Naive B cell (primary cell): ENCODE measurements around the gene KAT8. TPM values are rescaled to one million over a fixed set of nuclear protein-coding genes. Genes with fewer than 3 reads are reported as not detected.
"Not testable (repeated sequence)": the region's sequence is repeated elsewhere in the genome, so short reads cannot be mapped to it uniquely, and the experiment has no call there.

Experiments
- ATAC-seq, 2 donors: fragments of 150-1000 bp; cut with Tn5 transposase; 2 replicates each; pipeline ENCODE4 v1.10.0; 2021; ENCODE audit warnings: low read depth in 2 of 2, mild to moderate bottlenecking in 2 of 2, moderate library complexity in 2 of 2
- DNase-seq: peaks from one replicate; pipeline ENCODE4 v3.0.0; 2022
- H3K27ac Mint-ChIP-seq, 6 donors: one replicate each; pipeline ENCODE4 v1.8.0; 2020 to 2022; ENCODE audit warnings: mild to moderate bottlenecking in 6 of 6, mixed read lengths in 6 of 6, moderate library complexity in 5 of 6, inconsistent platforms in 2 of 6
- H3K27me3 Mint-ChIP-seq, 3 donors: one replicate each; pipeline ENCODE4 v1.8.0; 2021 to 2022; ENCODE audit warnings: mixed read lengths in 3 of 3, mild to moderate bottlenecking in 1 of 3
- H3K36me3 Mint-ChIP-seq, 2 donors: one replicate each; pipeline ENCODE4 v1.8.0; 2020 to 2022; ENCODE audit warnings: mixed read lengths in 2 of 2, inconsistent platforms in 1 of 2, mild to moderate bottlenecking in 1 of 2
- H3K4me1 Mint-ChIP-seq, 3 donors: one replicate each; pipeline ENCODE4 v1.8.0; 2020 to 2022; ENCODE audit warnings: mixed read lengths in 3 of 3, inconsistent platforms in 1 of 3, mild to moderate bottlenecking in 1 of 3, moderate library complexity in 1 of 3
- H3K4me3 Mint-ChIP-seq, 8 donors: one replicate each; pipeline ENCODE4 v1.8.0; 2020 to 2022; ENCODE audit warnings: mild to moderate bottlenecking in 8 of 8, mixed read lengths in 8 of 8, moderate library complexity in 8 of 8, inconsistent platforms in 2 of 8
- H3K9me3 Mint-ChIP-seq, 7 donors: one replicate each; pipeline ENCODE4 v1.8.0; 2020 to 2022; ENCODE audit warnings: mixed read lengths in 7 of 7, mild to moderate bottlenecking in 5 of 7, inconsistent platforms in 2 of 7, moderate library complexity in 1 of 7
- polyA plus RNA-seq, 6 donors: library from polyadenylated mRNA; unstranded; fragments of 300-500 nt; fragmentation: Illumina TruSeq; gene quantifications; one replicate each; pipeline ENCODE4 v1.2.3, GENCODE V29; 2021; ENCODE audit warnings: low read depth in 6 of 6

Gene KAT8
- polyA plus RNA-seq, 6 donors from 2014 or later: 39.0 to 68.1 (median 51.6) TPM

DNA sequence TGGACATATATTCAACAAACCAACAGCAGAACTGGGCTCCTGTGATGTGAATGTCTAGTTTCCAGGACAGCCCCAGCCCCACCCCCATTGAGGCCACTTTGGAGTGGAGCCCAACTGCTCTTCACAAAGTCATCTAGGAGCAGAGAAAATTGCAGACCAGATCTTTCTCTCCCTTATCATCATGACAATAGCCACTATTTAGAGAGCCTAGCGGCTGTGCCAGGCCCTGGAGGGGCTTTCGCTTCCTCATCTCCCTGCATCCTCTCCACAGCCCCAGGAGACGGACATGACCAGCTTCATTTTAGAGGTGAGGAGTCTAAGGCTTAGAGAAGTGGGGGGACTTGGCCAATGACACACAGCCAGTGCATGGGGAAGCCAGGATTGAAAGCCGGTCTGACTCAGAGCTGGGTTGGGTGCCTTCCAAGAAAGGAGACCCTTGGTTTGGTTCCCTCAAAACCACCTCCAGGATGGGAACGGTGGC, 16.7 kb downstream of the KAT8 start:
- H3K36me3 Mint-ChIP-seq: no peaks in the 10 kb centered on the region
- DNase-seq (no peak), ATAC-seq (no peak)
- no peaks in the 10 kb centered on the region for H3K27me3 Mint-ChIP-seq
- no peaks in the 10 kb centered on the region for H3K9me3 Mint-ChIP-seq
- peak overlapping the region in 1 of 6 donors; percentile 7 for H3K27ac Mint-ChIP-seq
- H3K4me1 Mint-ChIP-seq: peaks cover 0 to 8% (median 0%) of the 10 kb centered on the region in 3 donors
- no peak overlapping the region for H3K4me3 Mint-ChIP-seq

DNA sequence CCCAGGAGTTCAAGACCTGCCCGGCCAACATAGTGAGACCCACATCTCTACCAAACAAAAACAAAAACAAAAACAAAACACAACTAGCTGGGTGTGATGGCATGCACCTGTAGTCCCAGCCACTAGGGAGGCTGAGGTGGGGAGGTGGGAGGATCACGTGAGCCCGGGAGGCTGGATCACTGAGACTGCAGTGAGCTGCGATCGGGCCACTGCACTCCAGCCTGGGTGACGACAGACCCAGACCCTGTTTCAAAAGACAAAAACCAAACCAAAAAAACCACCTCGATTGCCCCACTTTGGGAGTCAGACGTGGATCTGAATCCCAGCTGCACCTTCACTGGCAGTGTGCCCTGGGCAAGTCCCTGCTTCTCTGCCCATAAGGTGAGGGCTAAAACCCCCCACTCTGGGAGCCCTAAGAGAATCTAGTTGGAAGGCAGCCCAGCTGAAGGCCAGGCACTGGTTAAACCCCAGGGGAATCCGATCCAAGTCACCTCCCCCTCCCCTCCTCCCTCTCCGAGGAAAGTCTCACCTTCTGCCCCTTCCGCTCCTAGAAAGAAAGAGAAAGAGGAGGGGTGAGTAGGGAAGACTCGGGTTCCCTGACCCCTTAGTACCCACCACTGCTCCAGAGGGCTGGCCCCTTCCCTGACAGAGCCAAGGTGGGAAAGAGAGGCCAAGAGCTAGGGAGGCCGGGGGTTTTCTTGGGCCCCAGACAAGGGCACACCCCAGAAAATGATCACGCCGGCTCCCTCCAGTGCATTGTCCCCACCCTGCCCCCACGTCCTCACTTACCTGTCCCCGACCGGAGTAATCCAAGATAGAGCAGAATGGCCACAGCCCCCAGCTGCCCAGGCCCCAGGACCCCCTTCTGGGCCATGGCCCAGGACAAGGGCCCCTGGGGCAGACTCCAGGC, 17.4 kb downstream of the KAT8 start:
- no peaks in the 10 kb centered on the region for H3K9me3 Mint-ChIP-seq
- DNase-seq (no peak), ATAC-seq (no peak)
- no peak overlapping the region for H3K27ac Mint-ChIP-seq
- peaks cover 0 to 8% (median 0%) of the 10 kb centered on the region in 3 donors for H3K4me1 Mint-ChIP-seq
- H3K27me3 Mint-ChIP-seq: no peaks in the 10 kb centered on the region
- H3K36me3 Mint-ChIP-seq: no peaks in the 10 kb centered on the region
- no peak overlapping the region for H3K4me3 Mint-ChIP-seq

DNA sequence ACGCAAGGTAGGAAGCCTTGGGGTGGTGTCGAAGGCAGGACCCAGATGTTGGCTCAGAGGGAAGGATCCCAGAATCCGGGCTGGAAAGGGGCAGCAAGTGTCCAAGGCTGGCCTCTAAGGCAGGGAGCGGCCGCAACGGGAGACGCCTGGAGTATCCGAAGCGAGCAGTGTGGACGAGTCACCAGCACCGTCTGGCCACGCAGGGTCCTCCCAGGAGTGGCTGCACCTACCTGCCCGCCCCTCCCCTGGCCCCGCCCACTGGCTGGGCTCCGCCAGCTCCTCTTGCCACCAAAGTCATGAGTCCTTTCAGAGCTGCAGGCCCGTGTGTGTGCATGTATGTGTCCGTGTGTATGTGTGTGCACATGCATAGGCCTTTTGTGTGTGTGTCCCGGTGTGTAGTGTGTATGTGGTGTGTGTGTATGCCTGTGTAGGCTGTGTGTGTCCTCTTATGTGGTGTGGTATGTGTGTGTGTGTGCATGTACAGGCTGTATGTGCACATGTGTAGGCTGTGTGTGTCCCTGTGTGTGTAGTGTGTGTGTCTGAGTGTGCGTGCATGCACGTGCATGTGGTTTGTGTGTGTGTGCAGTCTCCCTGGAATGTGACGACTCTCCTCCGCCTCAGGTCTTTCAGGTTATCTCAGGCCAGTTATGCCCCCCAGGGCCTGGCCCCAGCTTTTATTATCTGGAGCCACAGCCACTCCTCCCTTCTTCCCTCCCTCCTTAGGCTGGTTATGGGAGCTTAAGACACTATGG, 18.2 kb downstream of the KAT8 start, which contains the start of gene PRSS8:
PRSS8 (minus strand) TSS at position 193 of the 752 bp plus-strand sequence. CDS start 229 bp downstream, outside the sequence.
- ATAC-seq: no peak
- peaks cover 0 to 8% (median 0%) of the 10 kb centered on the region in 3 donors for H3K4me1 Mint-ChIP-seq
- H3K36me3 Mint-ChIP-seq: no peaks in the 10 kb centered on the region
- no peaks in the 10 kb centered on the region for H3K27me3 Mint-ChIP-seq
- peak within 1 kb of the TSS in 1 of 6 donors; percentile 86 for H3K27ac Mint-ChIP-seq
- no peak for DNase-seq
- H3K4me3 Mint-ChIP-seq: peak within 1 kb of the TSS in 1 of 8 donors; percentile 4
- no peaks in the 10 kb centered on the region for H3K9me3 Mint-ChIP-seq

DNA sequence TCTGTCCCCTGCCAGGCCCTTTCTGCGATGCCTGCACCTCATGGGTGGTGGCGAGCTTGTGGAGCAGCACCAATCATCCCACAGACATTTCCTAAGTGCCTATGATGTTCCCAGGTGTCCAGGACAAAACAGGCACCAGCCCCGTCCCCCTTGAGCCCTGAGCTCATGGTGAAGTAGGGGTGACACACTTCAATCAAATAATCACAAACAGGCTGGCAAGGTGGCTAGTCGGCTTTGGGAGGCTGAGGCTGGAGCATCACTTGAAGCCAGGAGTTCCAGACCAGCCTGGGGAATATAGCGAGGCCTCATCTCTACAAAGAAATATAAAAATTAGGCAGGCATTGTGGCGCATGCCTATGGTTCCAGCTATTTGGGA, 18.8 kb downstream of the KAT8 start:
- Mint-ChIP-seq H3K27me3 (no peaks in the 10 kb centered on the region), H3K9me3 (no peaks in the 10 kb centered on the region), H3K4me1 (peaks cover 0 to 8% (median 0%) of the 10 kb centered on the region in 3 donors), H3K27ac (peak overlapping the region in 1 of 6 donors; percentile 86), H3K36me3 (no peaks in the 10 kb centered on the region), H3K4me3 (no peak overlapping the region)
- ATAC-seq: no peak
- no peak for DNase-seq

DNA sequence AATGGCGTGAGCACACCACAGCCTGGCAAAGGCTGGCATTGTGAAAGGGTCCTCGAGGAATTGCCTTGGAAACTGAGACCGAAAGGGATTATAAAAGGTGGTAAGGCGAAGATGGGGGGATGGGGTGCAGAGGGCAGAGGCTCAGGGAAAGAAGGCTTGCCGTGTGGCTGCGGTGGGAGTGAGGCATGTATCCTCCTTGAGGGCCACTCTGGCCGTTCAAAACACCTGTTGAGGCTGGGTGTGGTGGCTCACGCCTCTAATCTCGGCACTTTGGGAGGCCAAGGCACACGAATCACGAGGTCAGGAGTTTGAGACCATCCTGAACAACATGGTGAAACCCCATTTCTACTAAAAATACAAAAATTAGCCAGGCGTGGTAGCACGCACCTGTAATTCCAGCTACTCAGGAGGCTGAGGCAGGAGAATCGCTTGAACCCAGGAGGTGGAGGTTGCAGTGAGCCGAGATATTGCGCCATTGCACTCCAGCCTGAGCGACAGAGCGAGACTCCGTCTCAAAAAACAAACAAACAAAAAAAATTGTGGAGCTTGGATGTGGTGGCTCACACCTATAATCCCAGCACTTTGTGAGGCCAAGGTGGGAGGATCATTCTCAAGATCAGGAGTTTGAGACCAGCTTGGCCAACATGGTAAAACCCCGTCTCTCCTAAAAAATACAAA, 19.5 kb downstream of the KAT8 start:
- ATAC-seq, H3K27ac Mint-ChIP-seq, H3K36me3 Mint-ChIP-seq, H3K9me3 Mint-ChIP-seq, DNase-seq, H3K4me3 Mint-ChIP-seq, H3K27me3 Mint-ChIP-seq: not testable (repeated sequence)
- peaks cover 0 to 13% (median 4%) of the 10 kb centered on the region in 3 donors for H3K4me1 Mint-ChIP-seq

DNA sequence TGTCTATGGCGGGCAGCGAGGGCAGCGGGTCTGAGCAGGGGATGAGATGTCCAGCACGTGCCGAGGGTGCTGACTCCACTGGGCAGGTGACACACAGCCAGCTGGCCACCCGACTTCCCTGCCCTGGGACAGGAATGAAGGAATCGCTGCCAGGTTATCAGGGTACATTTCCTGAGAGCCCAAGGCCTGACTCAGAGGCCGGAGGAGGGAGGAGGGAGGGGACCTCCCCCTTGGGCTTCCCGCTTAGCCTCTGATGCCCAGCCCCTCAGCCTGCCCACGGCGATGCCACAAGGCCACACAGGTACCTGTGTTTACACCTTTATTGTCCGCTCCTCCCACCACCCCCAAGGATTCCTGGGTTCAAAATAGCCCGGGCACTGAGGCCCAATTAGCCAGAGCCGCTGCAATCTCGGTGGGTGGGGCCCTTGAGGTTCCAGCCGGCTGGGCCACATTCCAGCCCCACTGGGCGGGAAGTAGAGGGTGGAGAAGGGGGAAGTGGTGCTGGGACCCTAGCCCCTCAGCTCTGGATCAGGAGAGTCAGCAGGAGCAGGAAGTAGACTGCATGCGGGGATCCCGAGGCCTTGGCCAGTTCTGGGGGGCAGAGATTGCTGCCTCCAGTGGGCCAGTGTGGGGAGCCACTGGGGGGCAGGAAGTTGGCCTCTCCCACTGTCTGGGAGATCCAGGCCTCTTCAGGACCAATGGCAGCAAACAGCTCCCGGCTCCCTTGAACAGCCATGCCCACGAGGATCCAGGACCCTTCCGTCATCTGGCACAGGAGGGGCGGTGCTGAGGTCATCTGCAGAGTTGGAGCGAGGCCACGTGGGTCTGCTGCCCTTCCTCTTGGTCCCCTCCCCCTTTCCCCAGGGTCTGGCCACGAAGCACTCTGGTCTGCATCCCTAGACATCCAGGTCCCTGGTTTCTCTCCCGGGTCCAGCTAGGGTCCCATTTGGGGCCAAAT, 21.4 kb downstream of the KAT8 start:
- no peak for DNase-seq
- Mint-ChIP-seq H3K27ac (no peak overlapping the region), H3K9me3 (no peaks in the 10 kb centered on the region), H3K36me3 (no peaks in the 10 kb centered on the region), H3K4me3 (peak overlapping the region in 1 of 8 donors; percentile 29), H3K4me1 (peaks cover 3 to 20% (median 12%) of the 10 kb centered on the region in 3 donors), H3K27me3 (no peaks in the 10 kb centered on the region)
- no peak for ATAC-seq

DNA sequence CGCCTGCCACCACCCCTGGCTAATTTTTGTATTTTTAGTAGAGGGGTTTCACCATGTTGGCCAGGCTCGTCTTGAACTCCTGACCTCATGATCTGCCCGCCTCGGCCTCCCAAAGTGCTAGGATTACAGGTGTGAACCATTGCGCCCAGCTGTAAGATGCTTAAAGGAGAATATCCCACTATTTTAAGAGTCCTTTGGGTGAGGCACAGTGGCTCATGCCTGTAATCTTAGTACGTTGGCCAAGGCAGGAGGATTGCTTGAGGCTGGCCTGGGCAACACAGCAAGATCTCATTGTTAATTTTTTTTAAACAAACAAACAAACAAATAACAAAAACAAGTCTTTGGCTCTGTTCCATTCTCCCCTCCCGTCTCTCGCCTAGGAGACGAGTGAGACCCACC, 23.6 kb downstream of the KAT8 start:
- not testable (repeated sequence) for DNase-seq, H3K36me3 Mint-ChIP-seq, H3K27me3 Mint-ChIP-seq, H3K9me3 Mint-ChIP-seq, ATAC-seq, H3K4me3 Mint-ChIP-seq
- H3K27ac Mint-ChIP-seq: peak overlapping the region in 2 of 6 donors; percentile 76 to 79
- peaks cover 6 to 22% (median 12%) of the 10 kb centered on the region in 3 donors for H3K4me1 Mint-ChIP-seq

DNA sequence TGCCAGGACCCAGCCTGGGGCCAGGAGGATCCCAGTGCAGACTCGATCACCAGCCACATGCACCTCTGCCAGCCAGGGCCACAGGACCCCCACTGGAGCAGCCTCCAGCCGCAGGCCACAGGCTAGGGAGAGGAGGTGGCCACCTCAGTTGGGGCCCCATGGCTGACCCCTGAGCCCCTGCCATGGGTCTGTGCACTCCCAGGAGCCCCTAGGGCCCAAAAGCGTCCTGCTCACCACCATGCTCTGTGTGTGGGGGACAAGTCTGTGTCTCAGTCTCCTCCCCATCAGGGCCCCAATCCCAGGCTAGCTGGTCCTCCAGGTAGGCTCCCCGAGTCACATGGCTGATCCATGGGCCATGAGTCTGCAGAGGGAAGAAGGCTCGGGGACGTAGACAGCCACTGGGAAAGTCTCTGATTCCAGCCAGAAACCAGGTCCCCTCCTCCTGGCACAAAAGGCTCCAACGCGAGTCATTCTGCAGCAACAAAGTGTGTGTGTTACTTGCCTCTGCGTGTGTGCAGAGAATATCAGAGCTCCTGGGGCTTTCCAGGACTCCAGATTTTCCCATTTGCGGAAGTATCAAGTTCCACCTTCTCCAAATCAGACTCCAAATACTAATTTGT, 24.1 kb downstream of the KAT8 start:
- DNase-seq (peak; percentile 13), ATAC-seq (no peak)
- Mint-ChIP-seq H3K4me3 (peak overlapping the region; percentile 58 to 89 (median 76)), H3K27ac (peak overlapping the region; percentile 51 to 94 (median 84)), H3K9me3 (no peaks in the 10 kb centered on the region), H3K27me3 (peaks cover 0 to 7% (median 5%) of the 10 kb centered on the region in 3 donors), H3K4me1 (peaks cover 6 to 22% (median 12%) of the 10 kb centered on the region in 3 donors), H3K36me3 (no peaks in the 10 kb centered on the region)

DNA sequence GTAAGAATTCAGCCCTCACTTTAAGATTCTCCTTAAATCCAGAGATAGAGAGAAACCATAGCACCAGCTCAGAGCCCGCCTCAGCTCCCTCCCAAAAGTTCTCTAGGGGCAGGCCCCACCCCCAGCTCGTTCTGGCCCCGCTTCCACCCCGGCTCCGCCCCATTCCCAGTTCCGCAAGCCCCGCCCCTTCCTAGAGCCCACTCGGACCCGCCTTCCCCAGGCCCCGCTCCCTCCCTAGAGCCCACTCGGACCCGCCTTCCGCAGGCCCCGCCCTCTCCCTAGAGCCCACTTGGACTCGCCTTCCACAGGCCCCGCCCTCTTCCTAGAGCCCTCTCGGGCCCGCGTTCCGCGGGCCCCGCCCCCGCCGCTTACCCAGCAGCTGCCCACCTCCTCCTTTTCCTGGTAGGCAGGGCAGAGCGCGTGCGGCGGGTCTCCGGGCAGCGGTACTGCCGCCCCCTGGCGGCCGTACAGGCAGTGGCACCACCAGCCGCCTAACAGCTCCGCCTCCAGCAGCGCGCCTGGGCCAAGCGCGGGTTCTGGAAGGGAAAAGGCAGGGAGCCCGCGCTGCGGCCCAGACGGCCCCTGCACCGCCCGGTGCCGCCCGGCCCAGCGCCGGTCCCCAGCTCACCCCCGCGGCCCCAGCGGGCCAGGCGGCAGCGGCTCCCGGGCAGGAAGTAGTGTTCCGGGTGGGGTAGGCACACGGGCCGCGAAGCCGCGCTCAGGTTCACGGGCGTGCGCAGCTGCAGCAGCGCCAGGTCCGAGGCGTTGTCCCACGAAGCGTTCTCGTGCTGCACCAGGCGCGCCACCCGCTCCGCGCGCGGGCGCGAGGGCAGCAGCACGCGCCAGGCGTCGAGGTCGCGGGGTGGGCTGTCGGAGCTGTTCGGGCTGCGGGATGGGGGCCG, 24.9 kb downstream of the KAT8 start:
- Mint-ChIP-seq H3K36me3 (no peaks in the 10 kb centered on the region), H3K4me3 (peak overlapping the region; percentile 58 to 89 (median 76)), H3K27ac (peak overlapping the region; percentile 51 to 94 (median 84)), H3K4me1 (peaks cover 6 to 22% (median 12%) of the 10 kb centered on the region in 3 donors), H3K9me3 (no peaks in the 10 kb centered on the region), H3K27me3 (peaks cover under 1 to 11% (median 11%) of the 10 kb centered on the region in 3 donors)
- peak; percentile 95 for DNase-seq
- peak; percentile 82 to 84 for ATAC-seq

DNA sequence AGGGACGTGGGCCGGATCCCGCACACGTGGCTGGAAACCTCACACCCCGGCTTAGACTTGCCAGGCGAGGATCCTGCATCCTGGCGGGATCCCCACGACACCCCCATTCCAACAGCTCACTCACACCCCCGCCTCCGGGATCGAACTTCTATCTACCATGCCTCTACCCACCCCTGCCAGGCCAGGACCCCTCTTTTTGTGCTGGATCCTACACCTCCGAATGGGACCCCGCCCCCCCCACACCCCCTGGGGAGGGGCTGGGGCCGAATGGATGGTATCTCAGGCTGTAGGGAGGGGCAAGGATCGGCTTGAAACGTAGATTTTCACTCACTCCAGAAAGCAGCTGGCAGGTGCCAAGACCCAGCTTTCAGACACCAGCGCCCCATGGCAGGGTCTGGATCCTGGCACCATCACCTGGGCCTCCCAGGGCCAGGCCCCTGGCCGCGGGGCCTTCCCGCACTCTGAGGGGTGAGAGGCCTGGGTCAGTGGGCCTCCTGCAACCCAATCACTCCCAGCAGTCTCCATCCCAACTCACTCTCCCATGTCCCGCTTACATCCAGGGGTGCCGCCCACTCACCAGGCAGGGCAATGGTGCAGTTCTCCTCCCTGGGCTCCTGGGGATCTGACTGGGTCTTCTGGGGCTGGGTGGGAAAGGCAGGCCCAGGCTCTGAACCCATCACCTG, 25.7 kb downstream of the KAT8 start:
- ATAC-seq (no peak), DNase-seq (no peak)
- Mint-ChIP-seq H3K9me3 (no peaks in the 10 kb centered on the region), H3K4me1 (peaks cover 6 to 22% (median 12%) of the 10 kb centered on the region in 3 donors), H3K36me3 (no peaks in the 10 kb centered on the region), H3K4me3 (peak overlapping the region; percentile 62 to 87 (median 76)), H3K27ac (peak overlapping the region in 1 of 6 donors; percentile 44), H3K27me3 (peaks cover 6 to 19% (median 19%) of the 10 kb centered on the region in 3 donors)
